Gastrocnemius medialis (tissue), 4 donors: Measurements from ENCODE around the gene NUP205. TPM values are rescaled to one million over a fixed set of nuclear protein-coding genes. Genes with fewer than 3 reads are reported as not detected.
A peak's percentile ranks its signal among the peaks of the same experiment; 100 is the strongest.

Experiments
- ATAC-seq, 2 donors: fragments of 150-250 bp; one replicate each; pipeline ENCODE4 v1.9.1; 2016
- DNase-seq, 2 donors: peaks; one replicate each; pipeline ENCODE4 v3.0.0-alpha.2; 2019
- H3K27ac ChIP-seq, 4 donors: fragments of 200-600 bp; sonication (generic); 1 replicate in 1 of 4; 2 replicates in 3 of 4; pipeline ENCODE4 v1.5.1; 2016 to 2018; ENCODE audit warnings: mild to moderate bottlenecking in 2 of 4, moderate library complexity in 1 of 4
- H3K27me3 ChIP-seq, 3 donors: fragments of 200-600 bp; sonication (generic) in 2 of 3; 1 replicate in 1 of 3; 2 replicates in 2 of 3; pipeline versions ENCODE4 v1.5.1 to v1.6.0; 2016 to 2019; ENCODE audit warnings: mild to moderate bottlenecking in 1 of 3, moderate library complexity in 1 of 3
- H3K36me3 ChIP-seq, 2 donors: fragments of 200-600 bp; sonication (generic) in 1 of 2; one replicate each; pipeline ENCODE4 v1.5.1; 2017 to 2018
- H3K4me1 ChIP-seq, 2 donors: fragments of 200-600 bp; sonication (generic) in 1 of 2; one replicate each; pipeline ENCODE4 v1.5.1; 2016 to 2017; ENCODE audit warnings: mild to moderate bottlenecking in 2 of 2
- H3K4me3 ChIP-seq, 4 donors: fragments of 200-600 bp; sonication (generic) in 3 of 4; 1 replicate in 1 of 4; 2 replicates in 3 of 4; pipeline ENCODE4 v1.5.1; 2016 to 2019; ENCODE audit warnings: mild to moderate bottlenecking in 2 of 4
- H3K9me3 ChIP-seq, 3 donors: fragments of 200-600 bp; sonication (generic) in 2 of 3; 1 replicate in 1 of 3; 2 replicates in 2 of 3; pipeline ENCODE4 v1.5.1; 2016 to 2019
- CTCF ChIP-seq, 5 experiments: fragments of 450-650 bp in 3 of 5; fragments of 200-600 bp in 2 of 5; sonication (generic) in 2 of 5; IDR thresholded peaks in 4 of 5; conservative IDR thresholded peaks in 1 of 5; 1 replicate in 4 of 5; 2 replicates in 1 of 5; pipeline ENCODE4 v1.5.1; 2016 to 2019; ENCODE audit warnings: antibody characterized with exemption in 5 of 5, mild to moderate bottlenecking in 3 of 5, moderate library complexity in 3 of 5
- POLR2A ChIP-seq, 2 donors: fragments of 450-650 bp; IDR thresholded peaks; one replicate each; pipeline ENCODE4 v1.6.1; 2017; ENCODE audit warnings: antibody characterized with exemption in 2 of 2, mild to moderate bottlenecking in 2 of 2, moderate library complexity in 2 of 2
- in situ Hi-C, 4 donors: fragments of 200-750 bp; cut with MboI; loops; one replicate each; pipeline versions ENCODE4 v1.15.0 to v1.8.0; 2017; ENCODE audit warnings: low sequenced_read_pairs in 4 of 4
- intact Hi-C: fragments of 100-400 bp; cut with DNase I; formaldehyde crosslinking; loops from one replicate; pipeline ENCODE4 v1.15.1; 2023; ENCODE audit warnings: low total_unique reads
- total RNA-seq, 4 donors: library from RNA; depleted of rRNA; stranded (reverse); fragments of >200 nt; gene quantifications; one replicate each; pipeline versions ENCODE4 v1.1.0 to v1.2.3, GENCODE V29; 2016

Gene NUP205
- total RNA-seq, 4 donors from 2014 or later = 12.7 to 33.5 (median 23.6) TPM

- Histone ChIP-seq H3K4me1 (peaks cover 19 to 20% of the 10 kb centered on the region in 2 donors), H3K36me3 (no peaks in the 10 kb centered on the region), H3K27me3 (no peaks in the 10 kb centered on the region), H3K4me3 (no peak overlapping the region), H3K27ac (no peak overlapping the region), H3K9me3 (no peaks in the 10 kb centered on the region)
- ATAC-seq = no peak
- no peak for DNase-seq
- intact Hi-C loops = no loop called here
- TF ChIP-seq POLR2A (IDR thresholded peaks at IDR 0.05) = no peak
- TF ChIP-seq CTCF (IDR thresholded peaks at IDR 0.05 in 4 of 5, conservative IDR thresholded peaks at IDR 0.05 in 1 of 5) = no peak
- in situ Hi-C loops = loop anchor here in 2 of 4 donors (10.0 to 25.0 kb wide), 2 partner anchors 345 to 353 kb away; no protein-coding TSS in a partner anchor
Observed at GRCh38 chr7:135659159-135659846, 101.6 kb downstream of the NUP205 start.

- Histone ChIP-seq H3K9me3 (no peaks in the 10 kb centered on the region), H3K4me1 (peaks cover 27 to 38% of the 10 kb centered on the region in 2 donors), H3K27me3 (no peaks in the 10 kb centered on the region), H3K4me3 (peak overlapping the region; percentile 81 to 100 (median 90)), H3K36me3 (no peaks in the 10 kb centered on the region), H3K27ac (peak overlapping the region; percentile 91 to 99 (median 94))
- intact Hi-C loops = loop anchor here (1.0 to 5.0 kb wide), 5 partner anchors 135 to 1344 kb away; partner anchors contain the start of genes CNOT4, MTPN and SLC35B4
- in situ Hi-C loops = loop anchor here in 2 of 4 donors (10.0 to 25.0 kb wide), 2 partner anchors 313 to 351 kb away; partner anchors contain the start of gene MTPN (in 1 of the 2)
- DNase-seq (peak in 1 of 2 donors; percentile 28), ATAC-seq (peak; percentile 11 to 15)
- TF ChIP-seq CTCF (IDR thresholded peaks at IDR 0.05 in 4 of 5, conservative IDR thresholded peaks at IDR 0.05 in 1 of 5) (no peak), POLR2A (IDR thresholded peaks at IDR 0.05) (no peak)
Observed at GRCh38 chr7:135661311-135662122, 103.8 kb downstream of the NUP205 start.

DNA sequence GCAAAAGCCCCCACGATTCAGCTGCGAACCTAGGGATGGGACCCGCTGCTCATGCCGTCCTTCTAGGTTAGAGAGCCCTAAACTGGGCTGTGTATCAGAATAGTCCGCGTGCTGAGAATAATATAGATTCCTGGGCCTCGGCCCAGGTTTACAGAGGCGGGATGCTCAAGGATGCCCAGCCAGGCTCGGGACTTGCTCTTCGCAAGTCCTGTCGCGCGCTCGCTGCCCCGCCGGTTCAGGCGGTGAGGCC, 104.3 kb downstream of the NUP205 start:
- intact Hi-C loops = loop anchor here (1.0 to 5.0 kb wide), 5 partner anchors 135 to 1345 kb away; partner anchors contain the start of genes CNOT4, MTPN and SLC35B4
- peaks cover 32 to 43% of the 10 kb centered on the region in 2 donors for H3K4me1 ChIP-seq
- H3K27ac ChIP-seq = peak overlapping the region; percentile 91 to 99 (median 94)
- H3K4me3 ChIP-seq = peak overlapping the region; percentile 81 to 100 (median 90)
- in situ Hi-C loops = loop anchor here in 2 of 4 donors (10.0 to 25.0 kb wide), 2 partner anchors 313 to 350 kb away; partner anchors contain the start of gene MTPN (in 1 of the 2)
- ATAC-seq (peak in 1 of 2 donors; percentile 28), DNase-seq (no peak)
- H3K36me3 ChIP-seq = no peaks in the 10 kb centered on the region
- H3K9me3 ChIP-seq = no peaks in the 10 kb centered on the region
- H3K27me3 ChIP-seq = no peaks in the 10 kb centered on the region
- TF ChIP-seq CTCF (IDR thresholded peaks at IDR 0.05 in 4 of 5, conservative IDR thresholded peaks at IDR 0.05 in 1 of 5) (peak in 3 of 5 experiments; percentile 79 to 94 (median 88)), POLR2A (IDR thresholded peaks at IDR 0.05) (no peak)

GRCh38 chr7:135662373-135663114, 104.8 kb downstream of the NUP205 start, which contains the start of gene STMP1:
STMP1 (plus strand) TSS chr7:135662514.
- Histone ChIP-seq H3K4me3 (peak within 1 kb of the TSS; percentile 81 to 100 (median 90)), H3K36me3 (no peaks in the 10 kb centered on the region), H3K4me1 (peaks cover 35 to 47% of the 10 kb centered on the region in 2 donors), H3K27me3 (no peaks in the 10 kb centered on the region), H3K27ac (peak within 1 kb of the TSS; percentile 91 to 99 (median 94)), H3K9me3 (no peaks in the 10 kb centered on the region)
- intact Hi-C loops = loop anchor here (1.0 to 5.0 kb wide), 5 partner anchors 134 to 1345 kb away; partner anchors contain the start of genes CNOT4, MTPN and SLC35B4
- in situ Hi-C loops = loop anchor here in 2 of 4 donors (10.0 to 25.0 kb wide), 2 partner anchors 312 to 350 kb away; partner anchors contain the start of gene MTPN (in 1 of the 2)
- ATAC-seq (peak; percentile 93 to 94), DNase-seq (peak; percentile 93 to 95)
- peak in 2 of 5 experiments; percentile 87 to 91 for TF ChIP-seq CTCF (IDR thresholded peaks at IDR 0.05 in 4 of 5, conservative IDR thresholded peaks at IDR 0.05 in 1 of 5)
- TF ChIP-seq POLR2A (IDR thresholded peaks at IDR 0.05) = peak; percentile 90 to 93
